GM21723 (cell line): Measurements from ENCODE around the gene KLHDC3.
"Not testable (repeated sequence)": the region's sequence is repeated elsewhere in the genome, so short reads cannot be mapped to it uniquely, and the experiment has no call there.

Source experiments
- ATAC-seq: cut with Tn5 transposase; IDR thresholded peaks from one replicate; pipeline ENCODE4 v1.9.1; 2021; ENCODE audit warnings: mild to moderate bottlenecking, moderate library complexity; ENCODE audit not compliant: unreplicated experiment

KLHDC3 gene

GRCh38 chr6:42987533-42988451 is 26.3 kb upstream of the KLHDC3 start:
- no peak for ATAC-seq

GRCh38 chr6:42988486-42989020 is 25.5 kb upstream of the KLHDC3 start:
- ATAC-seq, result no peak

DNA sequence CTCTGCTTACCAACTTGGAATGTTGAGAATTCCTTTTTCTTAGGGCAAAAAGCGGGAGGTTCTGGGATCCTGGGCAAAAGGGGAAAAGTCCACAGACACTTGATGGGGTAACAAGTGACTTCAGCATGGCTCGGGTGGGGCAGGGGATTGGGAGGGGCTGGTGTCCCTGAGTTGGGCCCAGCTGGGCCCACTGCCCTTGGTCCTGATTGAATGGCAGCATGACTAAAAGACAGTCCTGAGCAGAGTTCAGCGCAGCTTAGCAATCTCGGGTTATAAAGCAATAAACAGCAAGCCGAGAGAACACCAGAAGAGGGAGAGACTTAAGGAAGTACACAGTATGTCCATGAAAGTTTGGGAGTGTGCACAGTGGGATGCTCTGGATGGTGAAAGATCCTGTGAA is 24.1 kb upstream of the KLHDC3 start:
- no peak for ATAC-seq

- no peak for ATAC-seq
Measured at GRCh38 chr6:42993445-42993844, 20.6 kb upstream of the KLHDC3 start.

GRCh38 chr6:42996513-42996912 is 17.5 kb upstream of the KLHDC3 start:
- ATAC-seq, result no peak

DNA sequence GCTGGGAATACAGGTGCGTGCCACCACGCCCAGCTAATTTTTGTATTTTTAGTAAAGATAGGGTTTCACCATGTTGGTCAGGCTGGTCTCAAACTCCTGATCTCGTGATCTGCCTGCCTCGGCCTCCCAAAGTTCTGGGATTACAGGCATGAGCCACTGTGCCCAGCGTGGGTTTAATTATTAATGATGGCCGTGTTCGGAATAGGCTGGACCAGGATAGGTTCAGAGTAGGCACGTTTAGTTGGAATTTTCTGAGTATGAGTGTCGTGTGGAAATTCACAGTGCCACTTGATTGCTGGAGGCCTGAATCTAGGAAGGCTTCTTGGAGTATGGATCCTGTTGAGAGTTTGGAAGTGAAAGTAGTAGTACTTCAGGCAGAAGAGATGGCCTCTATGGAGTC is 15.8 kb upstream of the KLHDC3 start:
- not testable (repeated sequence) for ATAC-seq

GRCh38 chr6:43001843-43002242 is 12.2 kb upstream of the KLHDC3 start:
- no peak for ATAC-seq

DNA sequence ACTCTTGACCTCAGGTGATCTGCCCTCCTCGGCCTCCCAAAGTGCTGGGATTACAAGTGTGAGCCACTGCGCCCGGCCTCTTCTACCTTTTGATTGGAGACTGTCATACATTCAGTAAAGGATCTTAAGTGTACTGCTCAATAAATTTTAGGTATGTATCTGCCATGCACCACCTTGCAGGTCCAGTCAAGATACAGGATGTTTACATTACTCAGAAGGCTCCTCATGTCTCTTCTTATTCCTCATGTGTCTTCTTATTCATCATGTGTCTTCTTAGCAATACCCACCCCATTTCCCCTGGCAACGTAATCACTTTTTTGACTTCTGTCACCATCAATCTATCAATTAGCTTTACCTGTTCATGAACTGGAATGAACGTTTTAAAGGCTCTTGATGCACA is 8.2 kb upstream of the KLHDC3 start:
- no peak for ATAC-seq

- ATAC-seq, result no peak
Measured at GRCh38 chr6:43006251-43006650, 7.8 kb upstream of the KLHDC3 start.

- no peak for ATAC-seq
Measured at GRCh38 chr6:43007126-43007525, 6.9 kb upstream of the KLHDC3 start.

DNA sequence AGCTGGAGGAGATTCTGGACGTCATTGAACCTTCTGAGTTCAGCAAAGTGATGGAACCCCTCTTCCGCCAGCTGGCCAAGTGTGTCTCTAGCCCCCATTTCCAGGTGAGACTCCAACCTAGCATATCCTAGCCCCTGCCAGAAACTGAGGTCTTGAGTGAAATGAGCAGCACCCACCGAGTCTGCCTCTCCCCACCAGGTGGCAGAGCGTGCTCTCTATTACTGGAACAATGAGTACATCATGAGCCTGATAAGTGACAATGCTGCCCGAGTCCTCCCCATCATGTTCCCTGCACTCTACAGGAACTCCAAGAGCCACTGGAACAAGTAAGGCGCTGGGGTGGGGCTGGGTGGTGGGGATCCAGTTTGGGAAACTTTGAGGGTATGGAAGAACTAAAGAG is 4.9 kb upstream of the KLHDC3 start:
- ATAC-seq, result no peak

GRCh38 chr6:43011207-43011606 is 2.8 kb upstream of the KLHDC3 start:
- no peak for ATAC-seq

DNA sequence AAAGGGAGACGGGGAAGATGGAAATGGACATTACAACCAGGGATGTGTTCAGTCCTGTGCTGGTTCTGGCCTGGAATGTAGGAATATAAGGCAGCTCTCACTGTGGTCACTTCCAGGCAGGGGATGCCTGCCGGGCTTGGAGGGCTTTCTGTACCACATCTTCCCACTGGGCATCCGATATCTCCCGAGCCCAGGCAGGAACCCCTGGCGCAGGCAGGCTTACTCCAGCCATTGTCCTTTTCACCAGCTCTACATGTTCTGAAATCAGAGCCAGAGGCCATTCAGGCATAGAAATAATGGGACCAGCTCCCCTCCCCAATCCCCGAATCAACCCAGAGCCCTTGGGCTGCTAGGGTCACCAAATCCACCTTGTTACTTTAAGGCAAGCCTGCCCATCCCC is 1.7 kb upstream of the KLHDC3 start:
- ATAC-seq, result no peak

- peak; percentile 8 for ATAC-seq
Measured at GRCh38 chr6:43013097-43013842, 779 bp upstream of the KLHDC3 start.

DNA sequence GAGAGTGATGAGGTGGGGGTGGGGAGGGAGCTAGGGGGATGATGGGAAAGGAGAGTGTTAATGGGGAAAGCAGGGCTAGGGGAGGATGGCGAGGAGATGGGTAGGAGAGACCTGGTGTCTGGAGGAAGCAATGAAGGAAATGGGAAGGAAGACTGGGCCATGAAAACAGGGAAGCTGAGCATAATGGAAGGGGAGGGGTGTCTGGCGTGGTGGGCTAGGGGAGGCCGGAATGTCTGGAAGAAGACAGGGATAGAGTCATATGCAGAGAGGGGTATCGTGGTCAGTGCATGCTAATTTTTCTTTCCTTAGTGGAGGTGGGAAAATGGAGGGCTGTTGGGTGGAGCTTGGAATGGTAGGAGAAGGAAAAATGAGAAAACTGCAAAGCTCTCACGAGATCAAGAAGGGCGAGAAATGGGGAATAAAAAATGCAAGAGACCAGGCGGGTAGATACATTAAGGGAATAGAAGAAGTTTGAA is 423 bp downstream of the KLHDC3 start:
- no peak for ATAC-seq

DNA sequence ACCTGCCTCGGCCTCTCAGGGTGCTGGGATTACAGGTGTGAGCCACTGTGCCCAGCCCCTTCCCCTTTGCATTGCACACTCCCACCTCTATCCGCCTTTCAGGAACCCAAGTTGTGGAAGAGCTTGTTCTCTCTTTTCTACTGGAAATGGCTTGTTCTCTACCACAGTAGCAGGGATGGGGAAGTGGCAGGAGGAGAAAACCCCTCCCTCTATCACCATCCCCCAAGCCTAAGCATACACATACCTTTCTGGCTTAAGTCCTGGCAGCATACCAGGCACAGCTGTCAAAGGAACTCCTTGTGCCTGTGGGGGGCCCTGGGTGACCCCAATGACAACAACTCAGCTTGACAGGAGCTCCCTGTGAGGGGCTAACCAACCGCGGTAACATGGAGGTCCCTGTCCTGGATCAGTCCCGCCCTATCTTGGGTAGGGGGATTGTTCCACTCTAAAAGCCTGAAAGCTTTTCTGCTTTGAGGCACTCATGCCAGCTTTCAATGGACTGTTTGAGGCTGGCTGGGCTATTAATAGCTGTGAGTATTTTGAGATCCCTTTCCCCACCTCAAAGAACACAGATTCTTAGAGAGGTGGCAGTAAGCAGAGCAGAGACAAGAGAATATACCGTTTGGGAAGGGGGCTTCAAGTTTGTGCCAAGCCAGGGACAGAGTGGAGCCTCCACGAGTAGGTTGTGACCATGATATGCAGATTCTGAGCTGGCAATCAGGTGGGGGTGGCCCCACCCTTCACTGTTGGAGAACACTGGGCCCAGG is 2.3 kb downstream of the KLHDC3 start:
- ATAC-seq, result no peak

GRCh38 chr6:43016943-43017334 is 2.9 kb downstream of the KLHDC3 start:
- ATAC-seq, result no peak

GRCh38 chr6:43019152-43019551 is 5.1 kb downstream of the KLHDC3 start:
- ATAC-seq, result no peak

GRCh38 chr6:43020052-43020705 is 6.1 kb downstream of the KLHDC3 start:
- no peak for ATAC-seq

DNA sequence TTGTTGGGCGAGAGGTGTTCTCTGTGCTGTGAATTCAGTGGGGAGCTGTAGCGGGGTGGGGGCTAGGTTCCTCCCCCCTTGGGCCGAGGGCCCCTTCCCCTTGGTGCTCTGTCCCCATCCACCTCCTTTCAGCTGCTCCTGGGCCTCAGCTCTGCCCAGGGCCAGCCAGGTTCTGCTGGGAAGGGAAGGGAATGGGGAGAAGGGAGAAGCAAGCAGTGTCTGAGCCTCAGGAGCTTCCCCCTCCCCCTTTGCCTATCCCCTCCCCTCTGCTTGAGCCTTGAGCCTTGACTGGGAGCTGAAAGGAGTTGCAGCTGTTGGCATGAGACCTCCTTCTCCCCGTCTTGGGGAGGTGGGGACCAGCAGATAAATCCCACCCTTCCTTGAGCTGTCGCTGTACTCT is 6.8 kb downstream of the KLHDC3 start:
- ATAC-seq, result no peak
